Liver (tissue), 3 donors: Measurements from ENCODE around the gene TPBG.

ENCODE experiments used
- FOXA1 ChIP-seq: IDR thresholded peaks from 2 replicates; pipeline ENCODE4 v1.6.1; 2016; ENCODE audit warnings: antibody characterized with exemption
- GABPA ChIP-seq, 2 donors: IDR thresholded peaks in 1 of 2; conservative IDR thresholded peaks in 1 of 2; 2 replicates each; pipeline ENCODE4 v1.6.1; 2016; ENCODE audit warnings: antibody characterized with exemption in 2 of 2, mild to moderate bottlenecking in 1 of 2, moderate library complexity in 1 of 2
- HNF4A ChIP-seq, 2 donors: conservative IDR thresholded peaks; 2 replicates each; pipeline ENCODE4 v1.6.1; 2016; ENCODE audit warnings: antibody characterized with exemption in 2 of 2, mild to moderate bottlenecking in 2 of 2
- HNF4G ChIP-seq: IDR thresholded peaks from 2 replicates; pipeline ENCODE4 v1.6.1; 2016; ENCODE audit warnings: antibody characterized with exemption
- RAD21 ChIP-seq, 2 donors: IDR thresholded peaks; 2 replicates each; pipeline ENCODE4 v1.6.1; 2016; ENCODE audit warnings: antibody characterized with exemption in 2 of 2, mild to moderate bottlenecking in 2 of 2
- SP1 ChIP-seq: IDR thresholded peaks from 2 replicates; pipeline ENCODE4 v1.6.1; 2018; ENCODE audit warnings: antibody characterized with exemption, mild to moderate bottlenecking
- TAF1 ChIP-seq: conservative IDR thresholded peaks from 2 replicates; pipeline ENCODE4 v1.6.1; 2016; ENCODE audit warnings: antibody characterized with exemption, mild to moderate bottlenecking
- TF ChIP-seq, protein P1 (sequence below): fragments of 150-350 bp; IDR thresholded peaks from 2 replicates; pipeline ENCODE4 v1.5.1; 2017; ENCODE audit warnings: improper control_type of control experiment, low read depth, low read length; ENCODE audit not compliant: missing input control
- TF ChIP-seq, protein P2 (sequence below): IDR thresholded peaks from 2 replicates; pipeline ENCODE4 v1.6.1; 2016; ENCODE audit warnings: antibody characterized with exemption
- TF ChIP-seq, protein P3 (sequence below): IDR thresholded peaks from 2 replicates; pipeline ENCODE4 v1.6.1; 2016; ENCODE audit warnings: antibody characterized with exemption, mild to moderate bottlenecking
- TF ChIP-seq, protein P4 (sequence below): IDR thresholded peaks from 2 replicates; pipeline ENCODE4 v1.6.1; 2016; ENCODE audit warnings: antibody characterized with exemption
- donor health status: healthy.
- donor health status: healthy.

DNA sequence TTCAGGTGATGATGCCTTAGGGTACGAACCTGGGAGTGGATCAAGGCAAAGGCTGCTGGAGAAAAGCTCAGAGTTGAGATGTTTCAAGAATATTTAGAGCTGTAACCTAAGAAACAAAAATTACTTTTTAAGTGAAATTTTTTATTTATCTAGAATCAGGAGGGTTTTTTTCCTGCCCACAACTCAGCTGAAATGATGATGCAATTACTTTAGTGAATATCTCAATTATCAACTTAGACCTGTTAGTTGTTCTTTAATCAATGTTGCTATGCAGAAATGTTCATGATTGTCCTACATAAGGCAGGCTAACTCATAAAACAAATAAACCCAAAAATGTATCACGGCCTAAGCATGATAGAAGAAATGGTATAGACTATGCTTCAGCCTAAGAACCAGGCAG is 50.3 kb downstream of the TPBG start:
- TF ChIP-seq, protein P1, sequence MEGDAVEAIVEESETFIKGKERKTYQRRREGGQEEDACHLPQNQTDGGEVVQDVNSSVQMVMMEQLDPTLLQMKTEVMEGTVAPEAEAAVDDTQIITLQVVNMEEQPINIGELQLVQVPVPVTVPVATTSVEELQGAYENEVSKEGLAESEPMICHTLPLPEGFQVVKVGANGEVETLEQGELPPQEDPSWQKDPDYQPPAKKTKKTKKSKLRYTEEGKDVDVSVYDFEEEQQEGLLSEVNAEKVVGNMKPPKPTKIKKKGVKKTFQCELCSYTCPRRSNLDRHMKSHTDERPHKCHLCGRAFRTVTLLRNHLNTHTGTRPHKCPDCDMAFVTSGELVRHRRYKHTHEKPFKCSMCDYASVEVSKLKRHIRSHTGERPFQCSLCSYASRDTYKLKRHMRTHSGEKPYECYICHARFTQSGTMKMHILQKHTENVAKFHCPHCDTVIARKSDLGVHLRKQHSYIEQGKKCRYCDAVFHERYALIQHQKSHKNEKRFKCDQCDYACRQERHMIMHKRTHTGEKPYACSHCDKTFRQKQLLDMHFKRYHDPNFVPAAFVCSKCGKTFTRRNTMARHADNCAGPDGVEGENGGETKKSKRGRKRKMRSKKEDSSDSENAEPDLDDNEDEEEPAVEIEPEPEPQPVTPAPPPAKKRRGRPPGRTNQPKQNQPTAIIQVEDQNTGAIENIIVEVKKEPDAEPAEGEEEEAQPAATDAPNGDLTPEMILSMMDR: no peak
- TF ChIP-seq, protein P2, sequence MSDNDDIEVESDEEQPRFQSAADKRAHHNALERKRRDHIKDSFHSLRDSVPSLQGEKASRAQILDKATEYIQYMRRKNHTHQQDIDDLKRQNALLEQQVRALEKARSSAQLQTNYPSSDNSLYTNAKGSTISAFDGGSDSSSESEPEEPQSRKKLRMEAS: no peak
- TF ChIP-seq TAF1 (no peak), SP1 (no peak), HNF4G (no peak), RAD21 (IDR thresholded peaks at IDR 0.05) (no peak), GABPA (IDR thresholded peaks at IDR 0.05 in 1 of 2, conservative IDR thresholded peaks at IDR 0.05 in 1 of 2) (no peak), FOXA1 (no peak), HNF4A (conservative IDR thresholded peaks at IDR 0.05) (no peak)
- TF ChIP-seq, protein P3, sequence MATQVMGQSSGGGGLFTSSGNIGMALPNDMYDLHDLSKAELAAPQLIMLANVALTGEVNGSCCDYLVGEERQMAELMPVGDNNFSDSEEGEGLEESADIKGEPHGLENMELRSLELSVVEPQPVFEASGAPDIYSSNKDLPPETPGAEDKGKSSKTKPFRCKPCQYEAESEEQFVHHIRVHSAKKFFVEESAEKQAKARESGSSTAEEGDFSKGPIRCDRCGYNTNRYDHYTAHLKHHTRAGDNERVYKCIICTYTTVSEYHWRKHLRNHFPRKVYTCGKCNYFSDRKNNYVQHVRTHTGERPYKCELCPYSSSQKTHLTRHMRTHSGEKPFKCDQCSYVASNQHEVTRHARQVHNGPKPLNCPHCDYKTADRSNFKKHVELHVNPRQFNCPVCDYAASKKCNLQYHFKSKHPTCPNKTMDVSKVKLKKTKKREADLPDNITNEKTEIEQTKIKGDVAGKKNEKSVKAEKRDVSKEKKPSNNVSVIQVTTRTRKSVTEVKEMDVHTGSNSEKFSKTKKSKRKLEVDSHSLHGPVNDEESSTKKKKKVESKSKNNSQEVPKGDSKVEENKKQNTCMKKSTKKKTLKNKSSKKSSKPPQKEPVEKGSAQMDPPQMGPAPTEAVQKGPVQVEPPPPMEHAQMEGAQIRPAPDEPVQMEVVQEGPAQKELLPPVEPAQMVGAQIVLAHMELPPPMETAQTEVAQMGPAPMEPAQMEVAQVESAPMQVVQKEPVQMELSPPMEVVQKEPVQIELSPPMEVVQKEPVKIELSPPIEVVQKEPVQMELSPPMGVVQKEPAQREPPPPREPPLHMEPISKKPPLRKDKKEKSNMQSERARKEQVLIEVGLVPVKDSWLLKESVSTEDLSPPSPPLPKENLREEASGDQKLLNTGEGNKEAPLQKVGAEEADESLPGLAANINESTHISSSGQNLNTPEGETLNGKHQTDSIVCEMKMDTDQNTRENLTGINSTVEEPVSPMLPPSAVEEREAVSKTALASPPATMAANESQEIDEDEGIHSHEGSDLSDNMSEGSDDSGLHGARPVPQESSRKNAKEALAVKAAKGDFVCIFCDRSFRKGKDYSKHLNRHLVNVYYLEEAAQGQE: no peak
- TF ChIP-seq, protein P4, sequence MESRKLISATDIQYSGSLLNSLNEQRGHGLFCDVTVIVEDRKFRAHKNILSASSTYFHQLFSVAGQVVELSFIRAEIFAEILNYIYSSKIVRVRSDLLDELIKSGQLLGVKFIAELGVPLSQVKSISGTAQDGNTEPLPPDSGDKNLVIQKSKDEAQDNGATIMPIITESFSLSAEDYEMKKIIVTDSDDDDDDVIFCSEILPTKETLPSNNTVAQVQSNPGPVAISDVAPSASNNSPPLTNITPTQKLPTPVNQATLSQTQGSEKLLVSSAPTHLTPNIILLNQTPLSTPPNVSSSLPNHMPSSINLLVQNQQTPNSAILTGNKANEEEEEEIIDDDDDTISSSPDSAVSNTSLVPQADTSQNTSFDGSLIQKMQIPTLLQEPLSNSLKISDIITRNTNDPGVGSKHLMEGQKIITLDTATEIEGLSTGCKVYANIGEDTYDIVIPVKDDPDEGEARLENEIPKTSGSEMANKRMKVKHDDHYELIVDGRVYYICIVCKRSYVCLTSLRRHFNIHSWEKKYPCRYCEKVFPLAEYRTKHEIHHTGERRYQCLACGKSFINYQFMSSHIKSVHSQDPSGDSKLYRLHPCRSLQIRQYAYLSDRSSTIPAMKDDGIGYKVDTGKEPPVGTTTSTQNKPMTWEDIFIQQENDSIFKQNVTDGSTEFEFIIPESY: no peak
